ENCODE data around the gene MTREX. TPM values are rescaled to one million over a fixed set of nuclear protein-coding genes. Genes with fewer than 3 reads are reported as not detected.
A peak's percentile ranks its signal among the peaks of the same experiment; 100 is the strongest.

Gene MTREX
- total and polyA plus RNA-seq, 7 donors, result 11.3 to 76.7 (median 59.0) TPM

DNA sequence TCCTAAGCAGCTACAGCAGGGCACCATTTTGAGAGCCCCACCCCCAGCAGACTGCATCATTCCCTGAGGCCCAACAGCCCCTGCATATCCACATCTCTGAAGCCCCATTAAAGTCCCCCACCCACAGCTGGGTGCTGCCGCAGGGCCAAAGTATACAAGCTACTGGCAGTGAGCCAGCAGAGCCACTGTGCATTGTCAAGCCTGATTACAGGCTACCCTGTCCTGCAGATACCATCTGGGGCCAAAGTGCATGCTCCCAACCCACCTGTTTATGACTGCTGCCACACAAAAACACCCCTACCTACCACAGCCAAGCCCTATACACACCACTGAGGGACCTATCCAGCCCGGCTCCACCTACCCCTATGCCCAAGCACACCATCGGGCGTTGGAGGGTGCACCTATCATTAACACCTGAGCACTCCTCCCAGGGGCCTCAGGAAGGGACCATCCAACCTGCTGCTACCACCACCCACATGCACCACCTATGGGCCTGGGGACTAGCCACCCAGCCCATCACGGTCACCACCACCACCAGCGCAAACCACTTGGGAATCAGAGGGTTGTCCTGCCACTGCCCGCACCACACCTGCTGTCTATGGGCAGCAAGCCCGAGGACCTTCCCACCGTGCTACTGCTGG is 121.9 kb downstream of the MTREX start:
- no peak for DNase-seq
- H3K36me3 ChIP-seq, result peaks cover 0 to 31% (median 4%) of the 10 kb centered on the region in 4 donors
- WGBS, 2 donors, result 49 to 78% methylated on average over 9 of the region's 9 CpGs
- H3K27ac ChIP-seq, result peak overlapping the region in 3 of 4 donors; percentile 38 to 51 (median 47)
- H3K27me3 ChIP-seq, result no peaks in the 10 kb centered on the region
- H3K9me3 ChIP-seq, result no peaks in the 10 kb centered on the region
- H3K4me1 ChIP-seq, result peaks cover 0 to 53% (median 38%) of the 10 kb centered on the region in 4 donors
- H3K4me3 ChIP-seq, result no peak overlapping the region
- peak in 1 of 4 donors; percentile 39 for TF ChIP-seq POLR2AphosphoS5 (IDR thresholded peaks at IDR 0.05)
- no peak for TF ChIP-seq POLR2A (IDR thresholded peaks at IDR 0.05)
- intact Hi-C loops (cut with DNase I), result no loop called here

- WGBS, 2 donors, result 96 to 98% methylated on average over 4 of the region's 4 CpGs
- intact Hi-C loops (cut with DNase I), result no loop called here
Measured at GRCh38 chr5:55432549-55432948, 124.8 kb downstream of the MTREX start.

GRCh38 chr5:55437452-55437851 is 129.7 kb downstream of the MTREX start:
- Histone ChIP-seq H3K4me3 (no peak overlapping the region), H3K9me3 (no peaks in the 10 kb centered on the region), H3K36me3 (peaks cover 0 to 7% (median 1%) of the 10 kb centered on the region in 4 donors), H3K4me1 (peaks cover 0 to 79% (median 73%) of the 10 kb centered on the region in 4 donors), H3K27me3 (no peaks in the 10 kb centered on the region), H3K27ac (peak overlapping the region; percentile 80 to 92 (median 85))
- DNase-seq, result no peak
- TF ChIP-seq POLR2A (IDR thresholded peaks at IDR 0.05), result no peak
- TF ChIP-seq, protein P1, sequence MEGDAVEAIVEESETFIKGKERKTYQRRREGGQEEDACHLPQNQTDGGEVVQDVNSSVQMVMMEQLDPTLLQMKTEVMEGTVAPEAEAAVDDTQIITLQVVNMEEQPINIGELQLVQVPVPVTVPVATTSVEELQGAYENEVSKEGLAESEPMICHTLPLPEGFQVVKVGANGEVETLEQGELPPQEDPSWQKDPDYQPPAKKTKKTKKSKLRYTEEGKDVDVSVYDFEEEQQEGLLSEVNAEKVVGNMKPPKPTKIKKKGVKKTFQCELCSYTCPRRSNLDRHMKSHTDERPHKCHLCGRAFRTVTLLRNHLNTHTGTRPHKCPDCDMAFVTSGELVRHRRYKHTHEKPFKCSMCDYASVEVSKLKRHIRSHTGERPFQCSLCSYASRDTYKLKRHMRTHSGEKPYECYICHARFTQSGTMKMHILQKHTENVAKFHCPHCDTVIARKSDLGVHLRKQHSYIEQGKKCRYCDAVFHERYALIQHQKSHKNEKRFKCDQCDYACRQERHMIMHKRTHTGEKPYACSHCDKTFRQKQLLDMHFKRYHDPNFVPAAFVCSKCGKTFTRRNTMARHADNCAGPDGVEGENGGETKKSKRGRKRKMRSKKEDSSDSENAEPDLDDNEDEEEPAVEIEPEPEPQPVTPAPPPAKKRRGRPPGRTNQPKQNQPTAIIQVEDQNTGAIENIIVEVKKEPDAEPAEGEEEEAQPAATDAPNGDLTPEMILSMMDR (IDR thresholded peaks at IDR 0.05), result no peak
- TF ChIP-seq POLR2AphosphoS5 (IDR thresholded peaks at IDR 0.05), result no peak
- TF ChIP-seq EP300 (IDR thresholded peaks at IDR 0.05), result no peak
- 74 to 75% methylated on average over 1 of the region's 1 CpG for WGBS, 2 donors
- intact Hi-C loops (cut with DNase I), result loop anchor here (5.0 kb wide), 2 partner anchors 95 to 165 kb away; partner anchors contain the start of gene PLPP1

More at GRCh38 chr5:55432549-55432948, 124.8 kb downstream of the MTREX start:
- no peak for DNase-seq
- Histone ChIP-seq H3K36me3 (peaks cover 0 to 15% (median 1%) of the 10 kb centered on the region in 4 donors), H3K4me3 (no peak overlapping the region), H3K9me3 (no peaks in the 10 kb centered on the region), H3K4me1 (peaks cover 0 to 62% (median 53%) of the 10 kb centered on the region in 4 donors), H3K27ac (peak overlapping the region in 2 of 4 donors; percentile 18 to 82), H3K27me3 (no peaks in the 10 kb centered on the region)
- TF ChIP-seq, protein P1 (IDR thresholded peaks at IDR 0.05), result no peak

- DNase-seq, result no peak
- TF ChIP-seq EP300 (IDR thresholded peaks at IDR 0.05), result no peak
- TF ChIP-seq, protein P1 (IDR thresholded peaks at IDR 0.05), result no peak
- no peak for TF ChIP-seq POLR2AphosphoS5 (IDR thresholded peaks at IDR 0.05)
- TF ChIP-seq POLR2A (IDR thresholded peaks at IDR 0.05), result no peak
- Histone ChIP-seq H3K27me3 (no peaks in the 10 kb centered on the region), H3K4me1 (peaks cover 0 to 82% (median 77%) of the 10 kb centered on the region in 4 donors), H3K36me3 (peaks cover 0 to 4% (median 1%) of the 10 kb centered on the region in 4 donors), H3K4me3 (no peak overlapping the region), H3K9me3 (no peaks in the 10 kb centered on the region), H3K27ac (peak overlapping the region; percentile 80 to 92 (median 85))
- 86 to 91% methylated on average over 2 of the region's 2 CpGs for WGBS, 2 donors
- intact Hi-C loops (cut with DNase I), result loop anchor here (5.0 kb wide), 2 partner anchors 94 to 164 kb away; partner anchors contain the start of gene PLPP1
Measured at GRCh38 chr5:55437859-55438206, 130.0 kb downstream of the MTREX start.

- TF ChIP-seq POLR2AphosphoS5 (IDR thresholded peaks at IDR 0.05), result peak in 3 of 4 donors; percentile 46 to 66 (median 56)
- peak in 2 of 4 donors; percentile 45 to 55 for TF ChIP-seq EP300 (IDR thresholded peaks at IDR 0.05)
- TF ChIP-seq, protein P1 (IDR thresholded peaks at IDR 0.05), result no peak
- no peak for TF ChIP-seq POLR2A (IDR thresholded peaks at IDR 0.05)
- WGBS, 2 donors, result 73 to 91% methylated on average over 4 of the region's 4 CpGs
- H3K4me3 ChIP-seq, result no peak overlapping the region
- peaks cover 0 to 3% (median 0%) of the 10 kb centered on the region in 4 donors for H3K36me3 ChIP-seq
- no peaks in the 10 kb centered on the region for H3K9me3 ChIP-seq
- peak overlapping the region; percentile 80 to 92 (median 85) for H3K27ac ChIP-seq
- DNase-seq, result peak; percentile 87
- intact Hi-C loops (cut with DNase I), result loop anchor here (5.0 kb wide), 2 partner anchors 93 to 163 kb away; partner anchors contain the start of gene PLPP1
- H3K4me1 ChIP-seq, result peaks cover 0 to 88% (median 79%) of the 10 kb centered on the region in 4 donors
- H3K27me3 ChIP-seq, result no peaks in the 10 kb centered on the region
Measured at GRCh38 chr5:55438998-55439397, 131.2 kb downstream of the MTREX start.
